MM.1S (cell line): Measurements from ENCODE around the gene DNAH6.

Experiments
- CTCF ChIP-seq: fragments of 300-600 bp; sonication (generic); IDR thresholded peaks from 2 replicates; pipeline ENCODE4 v1.5.1; 2016; ENCODE audit warnings: antibody characterized with exemption, low read length, mixed read lengths
- EZH2 ChIP-seq: fragments of 300-600 bp; sonication (generic); optimal IDR thresholded peaks from 2 replicates; pipeline ENCODE3; 2017; ENCODE audit warnings: low read depth, mild to moderate bottlenecking, antibody characterized with exemption, low read length, mixed read lengths
- EZH2phosphoT487 ChIP-seq: fragments of 300-600 bp; sonication (generic); IDR thresholded peaks from 2 replicates; pipeline ENCODE4 v1.6.1; 2018; ENCODE audit warnings: antibody characterized with exemption, low read length

GRCh38 chr2:84478867-84479266 is 37.4 kb upstream of the DNAH6 start:
- TF ChIP-seq CTCF (no peak), EZH2 (no peak), EZH2phosphoT487 (no peak)
